A549 (cell line): Measurements from ENCODE around the gene AGXT2.

Experiments used
- KDM5A ChIP-seq: fragments of 200-600 bp; sonication (generic); IDR thresholded peaks from 2 replicates; pipeline ENCODE4 v1.6.1; 2016; ENCODE audit warnings: antibody characterized with exemption, mild to moderate bottlenecking
- MAFK ChIP-seq: fragments of 450-650 bp; IDR thresholded peaks from 2 replicates; pipeline ENCODE4 v1.6.1; 2014; ENCODE audit not compliant: partially characterized antibody
- RNF2 ChIP-seq: fragments of 200-600 bp; sonication (generic); IDR thresholded peaks from 2 replicates; pipeline ENCODE4 v1.6.1; 2016; ENCODE audit warnings: low read depth, mild to moderate bottlenecking, antibody characterized with exemption, moderate library complexity, borderline replicate concordance
- ZC3H11A ChIP-seq: fragments of 450-650 bp; IDR thresholded peaks from 2 replicates; pipeline ENCODE4 v1.6.1; 2014; ENCODE audit warnings: antibody characterized with exemption, mild to moderate bottlenecking
- TF ChIP-seq, protein P1 (sequence below): fragments of >200 bp; sonication (Bioruptor Twin); formaldehyde crosslinking; IDR thresholded peaks from 3 replicates; pipeline ENCODE4 v1.5.1; 2016

DNA sequence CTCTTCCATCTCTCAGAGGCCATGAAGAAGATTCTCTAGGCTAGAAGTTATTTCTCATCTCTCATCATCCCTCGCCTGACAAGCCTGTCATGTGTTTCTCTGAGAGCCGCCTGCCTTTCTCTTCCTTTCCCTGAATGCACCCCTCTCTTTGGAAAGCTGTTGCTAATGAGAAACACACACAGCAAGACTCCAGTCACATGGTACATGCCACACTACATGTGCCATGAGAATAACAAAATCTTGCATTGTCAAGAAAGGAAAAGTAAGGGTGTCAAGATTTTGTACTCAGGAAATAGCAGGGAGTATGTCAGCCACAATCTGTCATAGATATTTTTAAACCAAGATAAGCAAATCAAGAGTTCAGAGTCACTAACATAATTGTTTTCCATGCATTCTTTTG lies 8.9 kb downstream of the AGXT2 start:
- TF ChIP-seq, protein P1, sequence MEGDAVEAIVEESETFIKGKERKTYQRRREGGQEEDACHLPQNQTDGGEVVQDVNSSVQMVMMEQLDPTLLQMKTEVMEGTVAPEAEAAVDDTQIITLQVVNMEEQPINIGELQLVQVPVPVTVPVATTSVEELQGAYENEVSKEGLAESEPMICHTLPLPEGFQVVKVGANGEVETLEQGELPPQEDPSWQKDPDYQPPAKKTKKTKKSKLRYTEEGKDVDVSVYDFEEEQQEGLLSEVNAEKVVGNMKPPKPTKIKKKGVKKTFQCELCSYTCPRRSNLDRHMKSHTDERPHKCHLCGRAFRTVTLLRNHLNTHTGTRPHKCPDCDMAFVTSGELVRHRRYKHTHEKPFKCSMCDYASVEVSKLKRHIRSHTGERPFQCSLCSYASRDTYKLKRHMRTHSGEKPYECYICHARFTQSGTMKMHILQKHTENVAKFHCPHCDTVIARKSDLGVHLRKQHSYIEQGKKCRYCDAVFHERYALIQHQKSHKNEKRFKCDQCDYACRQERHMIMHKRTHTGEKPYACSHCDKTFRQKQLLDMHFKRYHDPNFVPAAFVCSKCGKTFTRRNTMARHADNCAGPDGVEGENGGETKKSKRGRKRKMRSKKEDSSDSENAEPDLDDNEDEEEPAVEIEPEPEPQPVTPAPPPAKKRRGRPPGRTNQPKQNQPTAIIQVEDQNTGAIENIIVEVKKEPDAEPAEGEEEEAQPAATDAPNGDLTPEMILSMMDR: no peak
- TF ChIP-seq KDM5A (no peak), ZC3H11A (no peak), MAFK (no peak), RNF2 (no peak)
